Peyer's patch (tissue), 4 donors: ENCODE results near the gene SCFD2. TPM values are rescaled to one million over a fixed set of nuclear protein-coding genes. Genes with fewer than 3 reads are reported as not detected.

Source experiments
- DNase-seq, 3 donors: peaks; one replicate each; pipeline ENCODE4 v3.0.0-alpha.2; 2017 to 2019
- H3K27ac ChIP-seq, 4 donors: fragments of 200-600 bp; sonication (generic); one replicate each; pipeline ENCODE4 v1.5.1; 2016 to 2019
- H3K27me3 ChIP-seq, 2 donors: fragments of 200-600 bp; sonication (generic); one replicate each; pipeline ENCODE4 v1.5.1; 2019
- H3K36me3 ChIP-seq, 3 donors: fragments of 200-600 bp; sonication (generic); one replicate each; pipeline ENCODE4 v1.5.1; 2016 to 2019
- H3K4me1 ChIP-seq, 4 donors: fragments of 200-600 bp; sonication (generic); one replicate each; pipeline ENCODE4 v1.5.1; 2016 to 2019
- H3K4me3 ChIP-seq, 4 donors: fragments of 200-600 bp; sonication (generic); 1 replicate in 3 of 4; 2 replicates in 1 of 4; pipeline ENCODE4 v1.5.1; 2016 to 2019; ENCODE audit warnings: mild to moderate bottlenecking in 1 of 4
- H3K9me3 ChIP-seq, 4 donors: fragments of 200-600 bp; sonication (generic); one replicate each; pipeline ENCODE4 v1.5.1; 2016 to 2019; ENCODE audit warnings: mild to moderate bottlenecking in 1 of 4
- CTCF ChIP-seq, 6 experiments: fragments of 450-650 bp in 4 of 6; fragments of 200-600 bp in 2 of 6; sonication (generic) in 1 of 6; IDR thresholded peaks; one replicate each; pipeline ENCODE4 v1.5.1; 2017 to 2019; ENCODE audit warnings: antibody characterized with exemption in 6 of 6, mild to moderate bottlenecking in 3 of 6, moderate library complexity in 1 of 6
- POLR2A ChIP-seq, 2 donors: fragments of 450-650 bp; IDR thresholded peaks; one replicate each; pipeline ENCODE4 v1.5.1; 2017; ENCODE audit warnings: antibody characterized with exemption in 2 of 2, mild to moderate bottlenecking in 2 of 2, moderate library complexity in 2 of 2
- total RNA-seq, 4 donors: library from RNA; depleted of rRNA; stranded (reverse); fragments of >200 nt; gene quantifications; one replicate each; pipeline ENCODE4 v1.1.0, GENCODE V29; 2016

Gene SCFD2
- total RNA-seq, 4 donors from 2014 or later: 17.3 to 165 (median 30.1) TPM

GRCh38 chr4:52910115-52910514 lies 455.7 kb downstream of the SCFD2 start:
- Histone ChIP-seq H3K4me1 (no peaks in the 10 kb centered on the region), H3K27ac (no peak overlapping the region), H3K4me3 (no peak overlapping the region), H3K9me3 (no peaks in the 10 kb centered on the region), H3K36me3 (no peaks in the 10 kb centered on the region), H3K27me3 (no peaks in the 10 kb centered on the region)
- DNase-seq: no peak
- TF ChIP-seq POLR2A (IDR thresholded peaks at IDR 0.05) (no peak), CTCF (IDR thresholded peaks at IDR 0.05) (no peak)

- Histone ChIP-seq H3K4me3 (no peak overlapping the region), H3K9me3 (no peaks in the 10 kb centered on the region), H3K27ac (no peak overlapping the region), H3K36me3 (no peaks in the 10 kb centered on the region), H3K4me1 (no peaks in the 10 kb centered on the region), H3K27me3 (no peaks in the 10 kb centered on the region)
- no peak for DNase-seq
- TF ChIP-seq POLR2A (IDR thresholded peaks at IDR 0.05): no peak
- TF ChIP-seq CTCF (IDR thresholded peaks at IDR 0.05): no peak
These were observed 458.4 kb downstream of the SCFD2 start for GRCh38 chr4:52907510-52907909.

- no peak for TF ChIP-seq CTCF (IDR thresholded peaks at IDR 0.05)
- no peak for TF ChIP-seq POLR2A (IDR thresholded peaks at IDR 0.05)
- Histone ChIP-seq H3K9me3 (no peaks in the 10 kb centered on the region), H3K27me3 (no peaks in the 10 kb centered on the region), H3K4me1 (no peaks in the 10 kb centered on the region), H3K36me3 (no peaks in the 10 kb centered on the region), H3K4me3 (no peak overlapping the region), H3K27ac (no peak overlapping the region)
- no peak for DNase-seq
These were observed 461.4 kb downstream of the SCFD2 start for GRCh38 chr4:52904421-52904820.

- no peak for DNase-seq
- H3K27me3 ChIP-seq: no peaks in the 10 kb centered on the region
- no peak overlapping the region for H3K4me3 ChIP-seq
- no peaks in the 10 kb centered on the region for H3K9me3 ChIP-seq
- no peak for TF ChIP-seq CTCF (IDR thresholded peaks at IDR 0.05)
- TF ChIP-seq POLR2A (IDR thresholded peaks at IDR 0.05): no peak
- H3K27ac ChIP-seq: no peak overlapping the region
- no peaks in the 10 kb centered on the region for H3K36me3 ChIP-seq
- no peaks in the 10 kb centered on the region for H3K4me1 ChIP-seq
These were observed 462.6 kb downstream of the SCFD2 start for GRCh38 chr4:52903273-52903672.

- no peak for DNase-seq
- Histone ChIP-seq H3K36me3 (no peaks in the 10 kb centered on the region), H3K27me3 (no peaks in the 10 kb centered on the region), H3K4me1 (no peaks in the 10 kb centered on the region), H3K9me3 (no peaks in the 10 kb centered on the region), H3K4me3 (no peak overlapping the region), H3K27ac (no peak overlapping the region)
- TF ChIP-seq POLR2A (IDR thresholded peaks at IDR 0.05) (no peak), CTCF (IDR thresholded peaks at IDR 0.05) (no peak)
These were observed 471.4 kb downstream of the SCFD2 start for GRCh38 chr4:52894443-52894842.

GRCh38 chr4:52892880-52893279 lies 473.0 kb downstream of the SCFD2 start:
- Histone ChIP-seq H3K4me3 (no peak overlapping the region), H3K9me3 (no peaks in the 10 kb centered on the region), H3K36me3 (no peaks in the 10 kb centered on the region), H3K4me1 (no peaks in the 10 kb centered on the region), H3K27ac (no peak overlapping the region), H3K27me3 (no peaks in the 10 kb centered on the region)
- DNase-seq: no peak
- no peak for TF ChIP-seq CTCF (IDR thresholded peaks at IDR 0.05)
- TF ChIP-seq POLR2A (IDR thresholded peaks at IDR 0.05): no peak
